Peyer's patch (tissue), 4 donors: Measurements from ENCODE around the gene CLPTM1L.

Experiments used
- POLR2A ChIP-seq, 2 donors: fragments of 450-650 bp; IDR thresholded peaks; one replicate each; pipeline ENCODE4 v1.5.1; 2017; ENCODE audit warnings: antibody characterized with exemption in 2 of 2, mild to moderate bottlenecking in 2 of 2, moderate library complexity in 2 of 2
- TF ChIP-seq, protein P1 (sequence below), 6 experiments: fragments of 450-650 bp in 4 of 6; fragments of 200-600 bp in 2 of 6; sonication (generic) in 1 of 6; IDR thresholded peaks; one replicate each; pipeline ENCODE4 v1.5.1; 2017 to 2019; ENCODE audit warnings: antibody characterized with exemption in 6 of 6, mild to moderate bottlenecking in 3 of 6, moderate library complexity in 1 of 6

- TF ChIP-seq, protein P1, sequence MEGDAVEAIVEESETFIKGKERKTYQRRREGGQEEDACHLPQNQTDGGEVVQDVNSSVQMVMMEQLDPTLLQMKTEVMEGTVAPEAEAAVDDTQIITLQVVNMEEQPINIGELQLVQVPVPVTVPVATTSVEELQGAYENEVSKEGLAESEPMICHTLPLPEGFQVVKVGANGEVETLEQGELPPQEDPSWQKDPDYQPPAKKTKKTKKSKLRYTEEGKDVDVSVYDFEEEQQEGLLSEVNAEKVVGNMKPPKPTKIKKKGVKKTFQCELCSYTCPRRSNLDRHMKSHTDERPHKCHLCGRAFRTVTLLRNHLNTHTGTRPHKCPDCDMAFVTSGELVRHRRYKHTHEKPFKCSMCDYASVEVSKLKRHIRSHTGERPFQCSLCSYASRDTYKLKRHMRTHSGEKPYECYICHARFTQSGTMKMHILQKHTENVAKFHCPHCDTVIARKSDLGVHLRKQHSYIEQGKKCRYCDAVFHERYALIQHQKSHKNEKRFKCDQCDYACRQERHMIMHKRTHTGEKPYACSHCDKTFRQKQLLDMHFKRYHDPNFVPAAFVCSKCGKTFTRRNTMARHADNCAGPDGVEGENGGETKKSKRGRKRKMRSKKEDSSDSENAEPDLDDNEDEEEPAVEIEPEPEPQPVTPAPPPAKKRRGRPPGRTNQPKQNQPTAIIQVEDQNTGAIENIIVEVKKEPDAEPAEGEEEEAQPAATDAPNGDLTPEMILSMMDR (IDR thresholded peaks at IDR 0.05) = no peak
- no peak for TF ChIP-seq POLR2A (IDR thresholded peaks at IDR 0.05)
These were observed 49.9 kb downstream of the CLPTM1L start, which contains the start of gene TERT for GRCh38 chr5:1294835-1295649.
